ENCODE results near the gene SLC6A17.

SLC6A17 gene

GRCh38 chr1:110118636-110119396 is 31.5 kb upstream of the SLC6A17 start:
- Histone ChIP-seq H3K4me3 (replicated peaks; ENCODE audit: insufficient read depth, low read length) (no peak overlapping the region), H3K27me3 (ENCODE audit: insufficient read depth, poor library complexity, severe bottlenecking) (peaks cover 8% of the 10 kb centered on the region), H3K27ac (replicated peaks) (no peak overlapping the region)
- DNase-seq (ENCODE audit: low read depth in 1 of 2, low spot score in 1 of 2), result no peak
- TF ChIP-seq, protein P1, sequence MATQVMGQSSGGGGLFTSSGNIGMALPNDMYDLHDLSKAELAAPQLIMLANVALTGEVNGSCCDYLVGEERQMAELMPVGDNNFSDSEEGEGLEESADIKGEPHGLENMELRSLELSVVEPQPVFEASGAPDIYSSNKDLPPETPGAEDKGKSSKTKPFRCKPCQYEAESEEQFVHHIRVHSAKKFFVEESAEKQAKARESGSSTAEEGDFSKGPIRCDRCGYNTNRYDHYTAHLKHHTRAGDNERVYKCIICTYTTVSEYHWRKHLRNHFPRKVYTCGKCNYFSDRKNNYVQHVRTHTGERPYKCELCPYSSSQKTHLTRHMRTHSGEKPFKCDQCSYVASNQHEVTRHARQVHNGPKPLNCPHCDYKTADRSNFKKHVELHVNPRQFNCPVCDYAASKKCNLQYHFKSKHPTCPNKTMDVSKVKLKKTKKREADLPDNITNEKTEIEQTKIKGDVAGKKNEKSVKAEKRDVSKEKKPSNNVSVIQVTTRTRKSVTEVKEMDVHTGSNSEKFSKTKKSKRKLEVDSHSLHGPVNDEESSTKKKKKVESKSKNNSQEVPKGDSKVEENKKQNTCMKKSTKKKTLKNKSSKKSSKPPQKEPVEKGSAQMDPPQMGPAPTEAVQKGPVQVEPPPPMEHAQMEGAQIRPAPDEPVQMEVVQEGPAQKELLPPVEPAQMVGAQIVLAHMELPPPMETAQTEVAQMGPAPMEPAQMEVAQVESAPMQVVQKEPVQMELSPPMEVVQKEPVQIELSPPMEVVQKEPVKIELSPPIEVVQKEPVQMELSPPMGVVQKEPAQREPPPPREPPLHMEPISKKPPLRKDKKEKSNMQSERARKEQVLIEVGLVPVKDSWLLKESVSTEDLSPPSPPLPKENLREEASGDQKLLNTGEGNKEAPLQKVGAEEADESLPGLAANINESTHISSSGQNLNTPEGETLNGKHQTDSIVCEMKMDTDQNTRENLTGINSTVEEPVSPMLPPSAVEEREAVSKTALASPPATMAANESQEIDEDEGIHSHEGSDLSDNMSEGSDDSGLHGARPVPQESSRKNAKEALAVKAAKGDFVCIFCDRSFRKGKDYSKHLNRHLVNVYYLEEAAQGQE (IDR thresholded peaks at IDR 0.05; ENCODE audit: insufficient replicate concordance, low read depth), result no peak
- TF ChIP-seq SPI1 (IDR thresholded peaks at IDR 0.05; ENCODE audit: borderline replicate concordance, low read depth), result no peak
- no peak for TF ChIP-seq GABPA (IDR thresholded peaks at IDR 0.05; ENCODE audit: low read depth)
- TF ChIP-seq POLR2AphosphoS5 (IDR thresholded peaks at IDR 0.05; ENCODE audit: low read depth), result no peak
- no peak for TF ChIP-seq CTCF (IDR thresholded peaks at IDR 0.05; ENCODE audit: insufficient read depth, low read length)

DNA sequence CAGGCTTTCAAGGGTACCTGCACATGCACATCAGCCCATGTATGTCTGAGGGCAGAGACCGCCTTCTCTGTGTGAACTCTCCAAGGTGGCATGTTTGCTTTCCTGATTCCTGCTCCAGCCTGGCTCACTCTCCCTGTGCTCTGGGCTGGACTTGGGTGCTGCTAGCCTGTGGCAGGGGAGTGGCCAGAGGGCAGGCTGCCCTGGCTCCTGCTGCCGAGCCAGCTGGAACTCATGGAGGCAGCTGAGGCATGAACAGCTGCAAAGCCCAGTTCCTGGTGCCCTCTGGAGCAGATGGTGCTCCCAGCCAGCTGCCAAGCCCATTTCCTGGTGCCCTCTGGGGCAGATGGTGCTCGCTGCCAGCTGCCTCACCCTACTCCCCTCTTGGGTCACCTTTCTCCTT is 30.5 kb upstream of the SLC6A17 start:
- DNase-seq (ENCODE audit: low read depth in 1 of 2, low spot score in 1 of 2), result no peak

GRCh38 chr1:110120960-110121561 is 29.2 kb upstream of the SLC6A17 start:
- no peak for DNase-seq (ENCODE audit: low read depth in 1 of 2, low spot score in 1 of 2)
- TF ChIP-seq CTCF (IDR thresholded peaks at IDR 0.05; ENCODE audit: insufficient read depth, low read length), result no peak
- TF ChIP-seq POLR2AphosphoS5 (IDR thresholded peaks at IDR 0.05; ENCODE audit: low read depth), result no peak
- TF ChIP-seq GABPA (IDR thresholded peaks at IDR 0.05; ENCODE audit: low read depth), result no peak
- no peak for TF ChIP-seq SPI1 (IDR thresholded peaks at IDR 0.05; ENCODE audit: borderline replicate concordance, low read depth)
- TF ChIP-seq, protein P1 (IDR thresholded peaks at IDR 0.05; ENCODE audit: insufficient replicate concordance, low read depth), result no peak
- Histone ChIP-seq H3K4me3 (replicated peaks; ENCODE audit: insufficient read depth, low read length) (no peak overlapping the region), H3K27me3 (ENCODE audit: insufficient read depth, poor library complexity, severe bottlenecking) (peaks cover 6% of the 10 kb centered on the region), H3K27ac (replicated peaks) (no peak overlapping the region)

More for the DNA sequence above, 30.5 kb upstream of the SLC6A17 start:
- TF ChIP-seq GABPA (IDR thresholded peaks at IDR 0.05; ENCODE audit: low read depth) (no peak), SPI1 (IDR thresholded peaks at IDR 0.05; ENCODE audit: borderline replicate concordance, low read depth) (no peak), POLR2AphosphoS5 (IDR thresholded peaks at IDR 0.05; ENCODE audit: low read depth) (no peak), CTCF (IDR thresholded peaks at IDR 0.05; ENCODE audit: insufficient read depth, low read length) (no peak)
- TF ChIP-seq, protein P1 (IDR thresholded peaks at IDR 0.05; ENCODE audit: insufficient replicate concordance, low read depth), result no peak
- H3K4me3 ChIP-seq (replicated peaks; ENCODE audit: insufficient read depth, low read length), result no peak overlapping the region
- peaks cover 8% of the 10 kb centered on the region for H3K27me3 ChIP-seq (ENCODE audit: insufficient read depth, poor library complexity, severe bottlenecking)
- no peak overlapping the region for H3K27ac ChIP-seq (replicated peaks)
